ENCODE data around the gene SEMA3F. TPM values are rescaled to one million over a fixed set of nuclear protein-coding genes. Genes with fewer than 3 reads are reported as not detected.

The SEMA3F gene
- total and polyA plus RNA-seq, 10 of the 15 experiments (the other 5 are each of a cell fraction or from before 2014, with no cell fraction given) = 0.08 to 0.28 (median 0.12) TPM; not detected in 6

DNA sequence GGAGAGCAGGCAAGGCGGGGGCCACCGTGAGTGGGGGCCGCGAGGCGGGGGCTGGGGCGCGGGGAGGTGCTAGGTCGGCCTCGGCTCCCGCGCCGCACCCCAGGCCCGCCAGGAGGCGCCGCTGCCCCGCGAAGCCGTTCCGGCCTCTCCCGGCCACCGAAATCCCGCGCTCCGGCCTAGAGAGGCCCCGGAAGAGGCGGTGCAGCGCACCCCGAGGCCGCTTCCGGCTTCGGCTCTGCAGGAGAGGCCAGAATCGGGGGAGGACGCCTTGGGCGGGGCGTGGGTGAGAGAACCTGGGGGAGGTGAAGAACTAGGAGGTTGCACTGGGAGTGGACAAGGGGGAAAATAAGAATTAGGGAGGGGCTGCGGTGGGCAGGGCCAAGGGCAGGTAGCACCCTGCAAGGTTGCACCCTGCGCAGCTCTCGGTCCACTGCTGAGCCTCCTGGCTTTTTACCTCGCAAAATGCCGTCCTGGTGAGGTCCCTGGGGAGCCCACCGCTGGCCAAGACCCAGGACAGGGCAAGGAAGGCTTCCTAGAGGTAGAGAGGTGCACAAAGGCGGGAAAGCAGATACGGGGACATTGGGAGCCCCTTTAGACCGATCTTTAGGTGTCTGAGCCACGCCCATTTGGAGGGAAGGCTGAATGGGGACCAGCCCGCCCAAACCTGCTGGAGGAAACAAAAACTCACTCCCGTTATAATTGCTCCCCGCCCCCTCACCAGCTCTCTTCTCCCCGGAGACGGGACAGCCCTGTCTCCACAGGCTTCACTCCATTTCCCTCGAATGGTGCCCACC lies 72.5 kb downstream of the SEMA3F start (continued):
- peak; percentile 90 for TF ChIP-seq MEF2B (IDR thresholded peaks at IDR 0.05; ENCODE audit: partially characterized antibody, poor library complexity, severe bottlenecking)
- peak; percentile 54 to 77; a peak in 3 of 4 replicates for TF ChIP-seq BHLHE40 (IDR thresholded peaks at IDR 0.05; ENCODE audit: borderline replicate concordance in 1 of 2, low read depth in 2 of 2, low read length in 1 of 2)
- TF ChIP-seq CREM (IDR thresholded peaks at IDR 0.05; ENCODE audit: low read depth) = peak; percentile 67; the same call in 1 of the 2 replicates
- TF ChIP-seq TBL1XR1 (IDR thresholded peaks at IDR 0.05; ENCODE audit: low read depth, low read length) = peak; percentile 61
- 0 out of 2 replicates have a peak, but pooled peaks have one; percentile 18 for TF ChIP-seq SREBF2 (IDR thresholded peaks at IDR 0.05; ENCODE audit: low read length)
- TF ChIP-seq REST (IDR thresholded peaks at IDR 0.05; ENCODE audit: low read depth, low read length) = no peak
- peak; percentile 88 for TF ChIP-seq RAD21 (IDR thresholded peaks at IDR 0.05; ENCODE audit: insufficient read depth, low read depth, low read length)
- no peak for TF ChIP-seq FOS (IDR thresholded peaks at IDR 0.05; ENCODE audit: borderline replicate concordance, extremely low read depth, insufficient read length)
- TF ChIP-seq, protein P1, sequence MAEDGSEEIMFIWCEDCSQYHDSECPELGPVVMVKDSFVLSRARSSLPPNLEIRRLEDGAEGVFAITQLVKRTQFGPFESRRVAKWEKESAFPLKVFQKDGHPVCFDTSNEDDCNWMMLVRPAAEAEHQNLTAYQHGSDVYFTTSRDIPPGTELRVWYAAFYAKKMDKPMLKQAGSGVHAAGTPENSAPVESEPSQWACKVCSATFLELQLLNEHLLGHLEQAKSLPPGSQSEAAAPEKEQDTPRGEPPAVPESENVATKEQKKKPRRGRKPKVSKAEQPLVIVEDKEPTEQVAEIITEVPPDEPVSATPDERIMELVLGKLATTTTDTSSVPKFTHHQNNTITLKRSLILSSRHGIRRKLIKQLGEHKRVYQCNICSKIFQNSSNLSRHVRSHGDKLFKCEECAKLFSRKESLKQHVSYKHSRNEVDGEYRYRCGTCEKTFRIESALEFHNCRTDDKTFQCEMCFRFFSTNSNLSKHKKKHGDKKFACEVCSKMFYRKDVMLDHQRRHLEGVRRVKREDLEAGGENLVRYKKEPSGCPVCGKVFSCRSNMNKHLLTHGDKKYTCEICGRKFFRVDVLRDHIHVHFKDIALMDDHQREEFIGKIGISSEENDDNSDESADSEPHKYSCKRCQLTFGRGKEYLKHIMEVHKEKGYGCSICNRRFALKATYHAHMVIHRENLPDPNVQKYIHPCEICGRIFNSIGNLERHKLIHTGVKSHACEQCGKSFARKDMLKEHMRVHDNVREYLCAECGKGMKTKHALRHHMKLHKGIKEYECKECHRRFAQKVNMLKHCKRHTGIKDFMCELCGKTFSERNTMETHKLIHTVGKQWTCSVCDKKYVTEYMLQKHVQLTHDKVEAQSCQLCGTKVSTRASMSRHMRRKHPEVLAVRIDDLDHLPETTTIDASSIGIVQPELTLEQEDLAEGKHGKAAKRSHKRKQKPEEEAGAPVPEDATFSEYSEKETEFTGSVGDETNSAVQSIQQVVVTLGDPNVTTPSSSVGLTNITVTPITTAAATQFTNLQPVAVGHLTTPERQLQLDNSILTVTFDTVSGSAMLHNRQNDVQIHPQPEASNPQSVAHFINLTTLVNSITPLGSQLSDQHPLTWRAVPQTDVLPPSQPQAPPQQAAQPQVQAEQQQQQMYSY (CRISPR knock-in tag; IDR thresholded peaks at IDR 0.05) = no peak
- TF ChIP-seq ZNF274 (IDR thresholded peaks at IDR 0.05; ENCODE audit: insufficient read depth, insufficient read length) = no peak
- peak; percentile 50 for TF ChIP-seq SIX5 (IDR thresholded peaks at IDR 0.05; ENCODE audit: low read depth, low read length, severe bottlenecking)
- peak; percentile 56; the same call in 1 of the 2 replicates for TF ChIP-seq CBFB (IDR thresholded peaks at IDR 0.05; ENCODE audit: low read depth)
- 0 out of 4 replicates have a peak, but pooled peaks of 1 of the 2 experiments have one; percentile 21 for TF ChIP-seq ETV6 (conservative IDR thresholded peaks at IDR 0.05 in 1 of 2, IDR thresholded peaks at IDR 0.05 in 1 of 2; ENCODE audit: borderline replicate concordance in 1 of 2, low read depth in 1 of 2)
- TF ChIP-seq, protein P2, sequence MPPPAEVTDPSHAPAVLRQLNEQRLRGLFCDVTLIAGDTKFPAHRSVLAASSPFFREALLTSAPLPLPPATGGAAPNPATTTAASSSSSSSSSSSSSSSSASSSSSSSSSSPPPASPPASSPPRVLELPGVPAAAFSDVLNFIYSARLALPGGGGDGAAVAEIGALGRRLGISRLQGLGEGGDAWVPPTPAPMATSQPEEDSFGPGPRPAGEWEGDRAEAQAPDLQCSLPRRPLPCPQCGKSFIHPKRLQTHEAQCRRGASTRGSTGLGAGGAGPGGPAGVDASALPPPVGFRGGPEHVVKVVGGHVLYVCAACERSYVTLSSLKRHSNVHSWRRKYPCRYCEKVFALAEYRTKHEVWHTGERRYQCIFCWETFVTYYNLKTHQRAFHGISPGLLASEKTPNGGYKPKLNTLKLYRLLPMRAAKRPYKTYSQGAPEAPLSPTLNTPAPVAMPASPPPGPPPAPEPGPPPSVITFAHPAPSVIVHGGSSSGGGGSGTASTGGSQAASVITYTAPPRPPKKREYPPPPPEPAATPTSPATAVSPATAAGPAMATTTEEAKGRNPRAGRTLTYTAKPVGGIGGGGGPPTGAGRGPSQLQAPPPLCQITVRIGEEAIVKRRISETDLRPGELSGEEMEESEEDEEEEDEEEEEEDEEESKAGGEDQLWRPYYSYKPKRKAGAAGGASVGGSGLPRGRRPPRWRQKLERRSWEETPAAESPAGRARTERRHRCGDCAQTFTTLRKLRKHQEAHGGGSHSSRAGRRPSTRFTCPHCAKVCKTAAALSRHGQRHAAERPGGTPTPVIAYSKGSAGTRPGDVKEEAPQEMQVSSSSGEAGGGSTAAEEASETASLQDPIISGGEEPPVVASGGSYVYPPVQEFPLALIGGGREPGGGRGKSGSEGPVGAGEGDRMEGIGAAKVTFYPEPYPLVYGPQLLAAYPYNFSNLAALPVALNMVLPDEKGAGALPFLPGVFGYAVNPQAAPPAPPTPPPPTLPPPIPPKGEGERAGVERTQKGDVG (CRISPR knock-in tag; IDR thresholded peaks at IDR 0.05) = no peak
- TF ChIP-seq ZNF207 (IDR thresholded peaks at IDR 0.05; ENCODE audit: borderline replicate concordance) = peak; percentile 60; the same call in 1 of the 2 replicates
- TF ChIP-seq MXI1 (IDR thresholded peaks at IDR 0.05; ENCODE audit: low read depth, low read length) = 0 out of 2 replicates have a peak, but pooled peaks have one; percentile 28
- TF ChIP-seq NR2F1 (conservative IDR thresholded peaks at IDR 0.05) = 0 out of 2 replicates have a peak, but pooled peaks have one; percentile 38
